Kidney (tissue), 14 donors: ENCODE data around the gene MFSD12. TPM values are rescaled to one million over a fixed set of nuclear protein-coding genes. Genes with fewer than 3 reads are reported as not detected.

ENCODE experiments used
- DNase-seq, 5 donors: peaks; one replicate each; pipeline ENCODE4 v3.0.0-alpha.2; 2013 to 2020
- FAIRE-seq: peaks from 2 replicates; lab custom pipeline; 2012; peaks lifted over from hg19 to GRCh38; lab: Jason Lieb, UNC
- H3K27ac ChIP-seq, 2 donors: one replicate each; pipeline ENCODE4 v1.7.0; 2013; ENCODE audit warnings: low read depth in 2 of 2, low read length in 2 of 2, inconsistent platforms in 1 of 2
- H3K27me3 ChIP-seq: one replicate; pipeline ENCODE4 v1.7.1; 2013; ENCODE audit warnings: low read length, inconsistent platforms; ENCODE audit not compliant: control insufficient read depth, insufficient read depth
- H3K36me3 ChIP-seq, 3 donors: one replicate each; pipeline versions ENCODE4 v1.7.0 to v1.7.1; 2013; ENCODE audit warnings: low read length in 3 of 3, control low read depth in 1 of 3, inconsistent platforms in 1 of 3; ENCODE audit not compliant: insufficient read depth in 3 of 3, control insufficient read depth in 2 of 3
- H3K4me1 ChIP-seq, 3 donors: one replicate each; pipeline versions ENCODE4 v1.7.0 to v1.7.1; 2013; ENCODE audit warnings: low read length in 3 of 3, inconsistent platforms in 1 of 3, low read depth in 1 of 3; ENCODE audit not compliant: control insufficient read depth in 2 of 3, insufficient read depth in 2 of 3
- H3K4me3 ChIP-seq, 3 donors: one replicate each; pipeline versions ENCODE4 v1.7.0 to v1.8.1; 2013; ENCODE audit warnings: low read length in 3 of 3, control low read depth in 1 of 3, inconsistent platforms in 1 of 3
- H3K9ac ChIP-seq, 3 donors: one replicate each; pipeline versions ENCODE4 v1.7.0 to v1.7.1; 2013; ENCODE audit warnings: low read length in 3 of 3, control low read depth in 1 of 3, inconsistent platforms in 1 of 3
- H3K9me3 ChIP-seq, 3 donors: one replicate each; pipeline versions ENCODE4 v1.7.0 to v1.7.1; 2013; ENCODE audit warnings: low read length in 3 of 3, control low read depth in 1 of 3, inconsistent platforms in 1 of 3; ENCODE audit not compliant: control insufficient read depth in 2 of 3, insufficient read depth in 1 of 3
- CTCF ChIP-seq: IDR thresholded peaks from 3 replicates; pipeline ENCODE4 v1.5.1; 2012; ENCODE audit warnings: mild to moderate bottlenecking, moderate library complexity, borderline replicate concordance; ENCODE audit not compliant: insufficient read depth; ENCODE audit errors: extremely low read depth
- intact Hi-C: fragments of 100-400 bp; cut with DNase I; formaldehyde crosslinking; loops from one replicate; pipeline ENCODE4 v1.11.1; 2022
- polyA plus RNA-seq: library from polyadenylated mRNA; stranded (reverse); fragments of 350-450 nt; fragmentation: Illumina TruSeq; extraction: RNeasy Lipid Tissue Mini Kit (QIAGEN cat#74804); gene quantifications from one replicate; pipeline ENCODE4 v1.2.3, GENCODE V29; 2014; ENCODE audit warnings: low read depth, low replicate concordance; ENCODE audit not compliant: insufficient read depth
- total RNA-seq: library from RNA; stranded (reverse); fragmentation: NEBNext Ultra II Directional; extraction: Animal tissue kit (Norgen Biotek cat#: 25700); gene quantifications from one replicate; pipeline ENCODE4 v1.2.1, GENCODE V29; 2021
- donor health status: control.
- donor health status: control.
- donor health status: control.
- donor health status: control.
- donor health status: control.
- donor health status: DM: yes; HTN: yes; CAD: no.
- donor health status: Normal renal cell carcinoma (clear cell type).

The MFSD12 gene
- total and polyA plus RNA-seq, 2 donors from 2014 or later: 113 to 124 TPM

GRCh38 chr19:3523361-3524077, 33.9 kb downstream of the MFSD12 start:
- intact Hi-C loops: no loop called here
- TF ChIP-seq CTCF: no peak
- H3K9me3 ChIP-seq: no peaks in the 10 kb centered on the region
- H3K4me3 ChIP-seq: no peak overlapping the region
- DNase-seq: peak in 1 of 5 donors; percentile 56
- H3K9ac ChIP-seq: no peak overlapping the region
- no peaks in the 10 kb centered on the region for H3K27me3 ChIP-seq
- H3K36me3 ChIP-seq: peaks cover 0 to 15% (median 9%) of the 10 kb centered on the region in 3 donors
- H3K27ac ChIP-seq: no peak overlapping the region
- H3K4me1 ChIP-seq: no peaks in the 10 kb centered on the region
- FAIRE-seq: no peak

GRCh38 chr19:3522421-3523360, 34.7 kb downstream of the MFSD12 start:
- Histone ChIP-seq H3K27ac (no peak overlapping the region), H3K4me1 (no peaks in the 10 kb centered on the region), H3K27me3 (no peaks in the 10 kb centered on the region), H3K9me3 (no peaks in the 10 kb centered on the region), H3K4me3 (no peak overlapping the region), H3K9ac (no peak overlapping the region), H3K36me3 (peaks cover 0 to 15% (median 9%) of the 10 kb centered on the region in 3 donors)
- FAIRE-seq: no peak
- intact Hi-C loops: no loop called here
- no peak for TF ChIP-seq CTCF
- peak in 1 of 5 donors; percentile 61 for DNase-seq

GRCh38 chr19:3521104-3521445, 36.3 kb downstream of the MFSD12 start:
- peaks cover 0 to 11% (median 7%) of the 10 kb centered on the region in 3 donors for H3K36me3 ChIP-seq
- no peak overlapping the region for H3K4me3 ChIP-seq
- no peak for FAIRE-seq
- no peak overlapping the region for H3K27ac ChIP-seq
- no peak for TF ChIP-seq CTCF
- H3K9ac ChIP-seq: no peak overlapping the region
- H3K27me3 ChIP-seq: no peaks in the 10 kb centered on the region
- no peaks in the 10 kb centered on the region for H3K9me3 ChIP-seq
- no peak for DNase-seq
- intact Hi-C loops: no loop called here
- peaks cover 0 to 5% (median 0%) of the 10 kb centered on the region in 3 donors for H3K4me1 ChIP-seq
